8988T (cell line): Measurements from ENCODE around the gene ESAM.

Experiments used
- DNase-seq: peaks from one replicate; pipeline ENCODE4 v3.0.0; 2011

Gene ESAM

GRCh38 chr11:124751741-124752470, 10.2 kb downstream of the ESAM start, which contains the start of gene VSIG2:
VSIG2 (minus strand) TSS chr11:124752255; CDS start chr11:124752137, 118 bp downstream.
- no peak for DNase-seq

GRCh38 chr11:124751391-124751740, 10.7 kb downstream of the ESAM start:
- no peak for DNase-seq

GRCh38 chr11:124749912-124750311, 12.2 kb downstream of the ESAM start:
- no peak for DNase-seq

- no peak for DNase-seq
Observed at GRCh38 chr11:124748481-124749343, 13.4 kb downstream of the ESAM start.

- no peak for DNase-seq
Observed at GRCh38 chr11:124748100-124748418, 14.0 kb downstream of the ESAM start.

GRCh38 chr11:124747406-124748099, 14.5 kb downstream of the ESAM start:
- DNase-seq = no peak

- peak; percentile 99 for DNase-seq
Observed at GRCh38 chr11:124746621-124747243, 15.4 kb downstream of the ESAM start.

GRCh38 chr11:124745835-124746620, 16.1 kb downstream of the ESAM start:
- peak; percentile 91 for DNase-seq

GRCh38 chr11:124745270-124745834, 16.7 kb downstream of the ESAM start:
- no peak for DNase-seq

- no peak for DNase-seq
Observed at GRCh38 chr11:124743050-124743449, 19.0 kb downstream of the ESAM start.

GRCh38 chr11:124742555-124742954, 19.5 kb downstream of the ESAM start:
- DNase-seq = no peak

- DNase-seq = no peak
Observed at GRCh38 chr11:124740277-124740882, 21.7 kb downstream of the ESAM start.

- DNase-seq = peak; percentile 98
Observed at GRCh38 chr11:124739479-124740276, 22.4 kb downstream of the ESAM start, which contains the start of gene NRGN. NRGN (plus strand) TSS chr11:124739942; CDS start chr11:124740085, 143 bp downstream.

- DNase-seq = no peak
Observed at GRCh38 chr11:124738713-124739478, 23.2 kb downstream of the ESAM start.

GRCh38 chr11:124737638-124738305, 24.3 kb downstream of the ESAM start:
- no peak for DNase-seq

- DNase-seq = no peak
Observed at GRCh38 chr11:124736736-124737135, 25.4 kb downstream of the ESAM start.

- DNase-seq = no peak
Observed at GRCh38 chr11:124732230-124732629, 29.9 kb downstream of the ESAM start.

GRCh38 chr11:124729571-124729970, 32.5 kb downstream of the ESAM start:
- no peak for DNase-seq

- no peak for DNase-seq
Observed at GRCh38 chr11:124728134-124728533, 34.0 kb downstream of the ESAM start.
